GM19324 (cell line): ENCODE measurements around the gene CFAP210.

Experiments
- ATAC-seq: cut with Tn5 transposase; IDR thresholded peaks from one replicate; pipeline ENCODE4 v1.9.1; 2021; ENCODE audit warnings: mild to moderate bottlenecking, moderate library complexity; ENCODE audit not compliant: unreplicated experiment, low FRiP score

CFAP210 gene

GRCh38 chr2:169694113-169694893, at the start of gene CFAP210, which contains the start of gene PHOSPHO2:
Gene CFAP210 (minus strand): TSS chr2:169694405. CDS start chr2:169694327, 78 bp downstream.
Gene PHOSPHO2 (plus strand): TSS chr2:169694469. CDS start chr2:169700972, 6,503 bp downstream.
- ATAC-seq: peak; percentile 100

GRCh38 chr2:169743549-169743948, 49.3 kb upstream of the CFAP210 start:
- ATAC-seq: no peak

GRCh38 chr2:169739351-169739750, 45.1 kb upstream of the CFAP210 start:
- ATAC-seq: no peak

DNA sequence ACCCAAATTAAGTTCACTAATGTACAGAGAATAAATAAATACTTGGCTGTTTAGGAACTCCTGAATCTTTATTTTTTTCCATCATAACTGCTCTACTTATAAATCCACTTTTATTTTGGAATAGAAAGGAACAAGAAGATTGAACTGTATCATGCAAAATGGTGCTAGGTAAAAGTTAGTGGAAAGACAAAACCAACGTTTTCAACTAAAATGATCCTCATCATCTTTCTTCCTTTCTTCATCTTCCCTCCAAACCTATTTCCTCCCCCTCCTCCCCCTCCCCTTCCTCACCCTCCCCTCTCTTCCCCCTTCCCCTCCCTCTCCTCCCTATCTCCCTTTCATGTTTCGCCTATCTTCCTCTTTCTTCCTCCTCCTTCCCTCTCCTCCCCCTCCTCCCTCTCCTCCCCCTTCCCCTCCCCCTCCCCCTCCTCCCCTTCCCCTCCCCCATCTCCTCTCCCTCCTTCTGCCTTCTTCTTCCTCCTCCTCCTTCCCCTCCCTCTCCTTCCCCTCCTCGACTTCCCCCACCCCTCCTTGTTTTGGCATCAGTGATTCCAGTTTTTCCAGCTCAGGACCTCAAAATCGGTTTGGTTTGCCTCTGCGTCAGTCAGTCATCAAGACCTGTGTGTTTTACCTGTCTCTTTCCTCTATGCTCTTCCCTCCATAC, 44.5 kb upstream of the CFAP210 start:
- no peak for ATAC-seq

DNA sequence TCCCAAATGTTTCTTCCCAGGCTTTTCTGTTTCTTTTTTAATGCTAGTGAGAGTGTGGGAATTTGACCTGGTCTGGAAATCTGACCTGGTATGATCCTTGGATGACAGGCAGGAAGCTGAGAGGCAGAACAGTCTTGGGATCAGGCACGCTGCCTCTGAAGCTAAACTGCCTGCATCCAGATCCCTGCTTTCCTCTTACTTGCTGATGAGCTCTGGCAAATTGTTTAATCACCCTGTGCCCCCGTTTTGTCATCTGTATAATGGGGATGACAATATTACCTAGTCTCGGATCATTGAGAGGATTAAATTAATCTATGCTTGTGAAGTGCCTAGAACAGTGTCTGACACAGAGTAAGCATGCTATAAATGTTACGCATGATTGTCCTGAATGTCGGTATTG, 42.7 kb upstream of the CFAP210 start:
- no peak for ATAC-seq

DNA sequence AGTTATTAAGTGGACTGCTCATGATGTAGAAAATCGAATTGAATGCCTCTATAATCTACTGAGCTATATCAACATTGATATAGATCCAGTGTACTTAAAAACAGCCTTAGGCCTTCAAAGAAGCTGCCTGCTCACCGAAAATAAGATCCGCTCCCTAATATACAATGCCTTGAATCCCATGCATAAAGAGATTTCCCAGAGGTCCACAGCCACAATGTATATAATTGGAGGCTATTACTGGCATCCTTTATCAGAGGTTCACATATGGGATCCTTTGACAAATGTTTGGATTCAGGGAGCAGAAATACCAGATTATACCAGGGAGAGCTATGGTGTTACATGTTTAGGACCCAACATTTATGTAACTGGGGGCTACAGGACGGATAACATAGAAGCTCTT, 41.4 kb upstream of the CFAP210 start:
- no peak for ATAC-seq

GRCh38 chr2:169734169-169734847, 40.1 kb upstream of the CFAP210 start:
- peak; percentile 37 for ATAC-seq

DNA sequence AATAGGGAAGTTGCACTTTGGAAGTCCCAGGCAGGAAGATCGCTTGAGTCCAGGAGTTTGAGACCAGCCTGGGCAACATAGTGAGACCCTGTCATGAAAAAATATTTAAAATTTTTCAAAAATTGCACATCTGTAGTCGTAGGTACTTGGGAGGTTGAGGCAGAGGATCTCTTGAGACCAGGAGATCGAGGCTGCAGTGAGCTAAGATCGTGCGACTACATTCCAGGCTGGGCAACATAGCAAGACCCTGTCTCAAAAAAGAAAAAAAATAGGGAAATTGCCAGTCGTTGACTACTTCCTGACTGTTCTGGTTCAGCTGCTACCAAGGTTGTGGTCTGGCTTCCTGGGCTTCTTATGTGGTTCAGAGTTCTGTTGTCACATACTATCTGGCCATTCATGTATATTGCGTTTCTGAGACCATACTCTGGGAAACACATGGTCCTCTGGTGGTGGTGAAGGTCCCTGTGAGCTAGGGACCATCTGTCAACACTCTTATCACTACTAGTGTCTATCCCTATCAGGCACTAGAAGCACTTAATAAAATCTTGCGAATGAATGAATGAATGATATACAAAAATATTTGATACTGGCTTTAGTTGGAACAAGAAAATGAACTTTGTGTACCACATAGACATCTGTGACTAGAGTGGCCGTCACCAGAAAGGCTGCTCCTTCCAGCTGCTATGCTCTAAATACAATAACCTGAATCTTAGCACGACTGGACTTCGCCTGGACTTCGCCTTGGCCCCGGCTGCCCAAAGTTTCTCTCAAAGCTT, 38.6 kb upstream of the CFAP210 start:
- ATAC-seq: no peak

DNA sequence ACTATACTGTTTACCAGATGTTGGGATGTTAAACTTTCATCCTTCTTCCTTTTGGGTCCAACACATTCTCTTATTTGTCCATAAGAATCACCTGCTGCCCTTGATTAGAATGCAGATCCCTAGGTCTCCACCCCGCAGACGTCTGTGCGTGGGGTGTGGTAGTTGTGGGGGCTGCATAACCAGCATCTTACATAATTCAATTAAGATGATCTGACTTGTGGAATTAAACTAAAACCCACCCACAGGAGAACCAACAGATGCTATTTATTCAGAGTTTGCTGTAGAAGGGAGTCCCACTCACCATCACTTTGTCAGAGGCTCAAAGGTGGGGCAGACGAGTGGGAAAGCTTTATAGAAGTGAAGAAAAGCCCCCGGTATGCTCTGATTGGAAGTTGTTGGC, 37.9 kb upstream of the CFAP210 start:
- ATAC-seq: no peak

DNA sequence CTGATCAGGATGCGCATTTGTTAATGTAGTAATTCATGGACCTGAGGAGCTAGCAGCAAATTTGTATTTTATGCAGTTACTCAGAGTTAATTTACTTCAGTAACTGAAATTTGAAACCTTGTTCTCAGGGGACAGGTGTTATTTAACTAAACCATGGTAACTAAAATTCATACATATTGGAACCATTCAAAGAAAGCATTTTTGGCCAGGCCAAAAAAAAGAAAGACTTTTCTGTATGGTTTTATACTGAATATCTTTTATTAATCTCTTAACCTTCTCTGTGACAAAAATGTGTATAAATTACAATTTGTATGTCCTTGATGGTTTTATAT, 35.0 kb upstream of the CFAP210 start:
- no peak for ATAC-seq

DNA sequence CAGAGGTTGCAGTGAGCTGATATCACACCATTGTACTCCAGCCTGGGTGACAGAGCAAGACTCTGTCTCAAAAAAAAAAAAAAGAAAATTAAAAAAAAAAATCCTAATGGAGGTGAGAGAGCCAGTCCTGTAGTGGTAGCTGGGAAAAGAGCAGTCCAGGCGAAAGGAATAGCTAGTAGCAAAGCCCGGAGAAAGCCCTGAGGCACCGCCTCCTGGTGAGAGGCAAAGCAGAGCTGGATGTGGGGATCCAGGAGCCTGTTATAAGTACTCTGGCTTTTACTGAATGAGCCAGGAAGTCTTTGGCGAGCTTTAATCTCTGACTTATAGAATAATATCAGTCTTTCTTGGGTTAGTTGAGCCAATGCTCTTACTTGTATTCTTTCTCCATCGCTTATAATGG, 32.9 kb upstream of the CFAP210 start:
- no peak for ATAC-seq

- ATAC-seq: no peak
Measured at GRCh38 chr2:169721016-169721415, 26.8 kb upstream of the CFAP210 start.

DNA sequence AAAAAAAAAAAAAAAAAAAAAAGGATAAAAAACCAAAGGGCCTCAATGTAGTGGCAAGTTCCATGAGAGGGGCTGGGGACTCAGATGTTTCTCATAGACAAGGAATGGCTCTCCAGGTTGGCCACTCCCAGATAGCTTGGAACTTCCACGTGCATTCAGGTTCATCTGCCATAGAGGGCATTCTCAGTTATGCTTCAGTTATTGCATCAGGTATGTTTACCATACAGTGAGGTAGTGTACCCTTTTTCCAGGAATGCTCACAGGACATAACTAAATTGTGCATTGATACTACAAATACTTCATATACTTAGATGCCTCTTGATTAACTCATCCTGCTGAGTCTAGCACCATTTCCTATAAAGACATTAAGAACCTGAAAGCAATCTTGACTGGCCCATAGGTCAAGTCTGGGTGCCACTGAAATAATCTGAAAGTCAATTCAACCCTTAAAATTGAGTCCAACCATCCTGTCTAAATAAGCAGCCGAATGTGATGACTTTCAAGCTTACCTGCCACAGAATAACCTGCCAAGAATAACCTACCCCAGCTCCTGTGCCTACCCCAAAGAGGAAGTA, 24.8 kb upstream of the CFAP210 start:
- no peak for ATAC-seq

DNA sequence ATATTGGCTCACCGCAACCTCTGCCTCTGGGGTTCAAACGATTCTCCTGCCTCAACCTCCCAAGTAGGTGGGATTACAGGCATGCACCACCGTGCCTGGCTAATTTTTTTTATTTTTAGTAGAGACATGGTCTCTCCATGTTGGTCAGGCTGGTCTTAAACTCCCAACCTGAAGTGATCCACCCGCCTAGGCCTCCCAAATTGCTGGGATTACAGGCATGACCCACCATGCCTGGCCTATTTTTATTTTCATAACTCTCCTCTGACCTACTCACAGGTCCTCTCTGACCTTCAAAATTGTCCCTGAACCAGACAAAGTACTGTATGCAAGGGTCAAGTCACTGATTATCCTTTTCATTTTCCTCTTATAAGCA, 23.5 kb upstream of the CFAP210 start:
- ATAC-seq: no peak

- ATAC-seq: no peak
Measured at GRCh38 chr2:169716938-169717690, 22.9 kb upstream of the CFAP210 start.

DNA sequence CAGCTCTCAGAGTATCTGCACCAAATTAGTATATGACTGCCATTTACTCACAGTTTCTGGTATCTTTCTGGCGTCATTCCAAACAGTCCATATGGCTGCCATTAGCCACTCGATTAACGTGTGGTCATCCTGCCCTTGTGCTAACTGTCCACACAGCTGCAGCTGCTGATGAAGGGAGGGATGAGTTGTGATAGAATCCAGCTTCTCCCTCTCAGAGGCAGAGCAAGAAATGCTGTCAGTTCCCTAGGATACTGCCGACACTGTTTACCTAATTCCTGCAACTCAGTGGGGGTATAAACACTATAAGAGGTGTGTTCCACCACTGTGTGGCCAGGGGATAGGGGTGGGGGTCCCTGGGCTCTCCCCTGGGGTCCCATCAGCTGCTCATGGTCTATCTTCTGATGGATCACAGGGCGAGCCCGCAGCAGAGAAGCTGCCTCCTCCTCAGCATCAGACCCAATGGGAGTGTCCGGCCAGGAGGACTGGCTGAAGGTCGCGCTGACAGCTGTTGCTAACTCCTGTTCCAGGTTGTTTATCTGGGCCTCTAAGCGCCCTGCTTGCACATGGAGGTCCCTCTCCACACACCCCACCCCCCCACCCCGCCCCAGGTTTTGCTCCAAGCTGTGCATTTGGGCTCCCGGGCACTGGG, 22.2 kb upstream of the CFAP210 start:
- no peak for ATAC-seq

GRCh38 chr2:169715379-169716237, 21.4 kb upstream of the CFAP210 start:
- ATAC-seq: no peak

GRCh38 chr2:169714699-169715098, 20.5 kb upstream of the CFAP210 start:
- ATAC-seq: no peak
